H1 (cell line): ENCODE data around the gene ELP6. TPM values are rescaled to one million over a fixed set of nuclear protein-coding genes. Genes with fewer than 3 reads are reported as not detected.

Experiments used
- CTCF ChIA-PET: fragments of 300-600 bp; sonication (Branson Sonifier 250); formaldehyde crosslinking; loops from one replicate; lab custom pipeline; 2021; ENCODE audit not compliant: partially characterized antibody; lab: Charles Lee
- POLR2A ChIA-PET: fragments of 300-600 bp; sonication (Branson Sonifier 250); formaldehyde crosslinking; loops from one replicate; lab custom pipeline; 2021; ENCODE audit warnings: inconsistent platforms; ENCODE audit not compliant: partially characterized antibody; lab: Charles Lee
- DNase-seq, 2 experiments: peaks; one replicate each; pipeline versions ENCODE4 v3.0.0 to v3.0.0-alpha.2; 2010 to 2022; ENCODE audit warnings: low spot score in 2 of 2, low read depth in 1 of 2, mixed read lengths in 1 of 2
- FAIRE-seq: peaks from 2 replicates; lab custom pipeline; 2011; peaks lifted over from hg19 to GRCh38; lab: Jason Lieb, UNC
- H2AFZ ChIP-seq: 2 replicates; pipeline ENCODE4 v1.8.1; 2012; ENCODE audit warnings: low read length, inconsistent platforms
- H2AK5ac ChIP-seq: 2 replicates; pipeline ENCODE4 v1.6.1; 2013; ENCODE audit warnings: low read depth, low read length
- H2BK120ac ChIP-seq: replicated peaks from 2 replicates; pipeline ENCODE3; 2013; ENCODE audit warnings: low read depth, low read length, inconsistent platforms
- H2BK12ac ChIP-seq: 2 replicates; pipeline ENCODE4 v1.6.1; 2013; ENCODE audit warnings: low read depth, low read length
- H2BK15ac ChIP-seq: 2 replicates; pipeline ENCODE4 v1.6.1; 2013; ENCODE audit warnings: low read length
- H2BK20ac ChIP-seq: 2 replicates; pipeline ENCODE4 v1.6.1; 2013; ENCODE audit warnings: low read length
- H2BK5ac ChIP-seq: 2 replicates; pipeline ENCODE4 v1.6.1; 2013; ENCODE audit warnings: low read depth, low read length
- H3K14ac ChIP-seq: 2 replicates; pipeline ENCODE4 v1.6.1; 2013; ENCODE audit warnings: inconsistent platforms; ENCODE audit not compliant: insufficient read length
- H3K18ac ChIP-seq: 2 replicates; pipeline ENCODE4 v1.6.1; 2013; ENCODE audit warnings: low read length; ENCODE audit errors: extremely low read depth
- H3K23ac ChIP-seq: 2 replicates; pipeline ENCODE4 v1.6.1; 2013; ENCODE audit warnings: inconsistent platforms; ENCODE audit not compliant: insufficient read length
- H3K23me2 ChIP-seq: 2 replicates; pipeline ENCODE4 v1.6.1; 2013; ENCODE audit warnings: low read depth, low read length
- H3K27ac ChIP-seq: 2 replicates; pipeline ENCODE4 v1.6.1; 2011; ENCODE audit warnings: low read depth, low read length, inconsistent platforms
- H3K27me3 ChIP-seq, 4 experiments: replicated peaks in 1 of 4; 1 replicate in 1 of 4; 2 replicates in 3 of 4; pipeline versions ENCODE4 v1.6.1 to v1.8.1; 2011 to 2013; ENCODE audit warnings: low read length in 3 of 4, mild to moderate bottlenecking in 3 of 4, inconsistent platforms in 2 of 4, mixed read lengths in 2 of 4, moderate library complexity in 1 of 4; ENCODE audit not compliant: control insufficient read depth in 3 of 4, insufficient read depth in 3 of 4; ENCODE audit errors: extremely low read depth in 1 of 4
- H3K36me3 ChIP-seq, 4 experiments: 2 replicates each; pipeline versions ENCODE4 v1.6.1 to v1.8.1; 2011 to 2013; ENCODE audit warnings: mild to moderate bottlenecking in 4 of 4, low read length in 3 of 4, moderate library complexity in 2 of 4, control low read depth in 1 of 4, inconsistent platforms in 1 of 4; ENCODE audit not compliant: insufficient read depth in 4 of 4, control insufficient read depth in 2 of 4
- H3K4ac ChIP-seq: replicated peaks from 2 replicates; pipeline ENCODE3; 2013; ENCODE audit warnings: low read length, low read depth, mixed read lengths, inconsistent platforms; ENCODE audit not compliant: insufficient read length
- H3K4me1 ChIP-seq, 4 experiments: replicated peaks in 1 of 4; 1 replicate in 1 of 4; 2 replicates in 3 of 4; pipeline versions ENCODE4 v1.6.1 to v1.8.1; 2011 to 2013; ENCODE audit warnings: low read length in 3 of 4, inconsistent platforms in 2 of 4, mixed read lengths in 1 of 4; ENCODE audit not compliant: insufficient read depth in 4 of 4, control insufficient read depth in 3 of 4
- H3K4me2 ChIP-seq, 2 experiments: 2 replicates each; pipeline versions ENCODE4 v1.6.1 to v1.8.1; 2011 to 2013; ENCODE audit warnings: low read depth in 2 of 2, low read length in 2 of 2, control low read depth in 1 of 2, inconsistent platforms in 1 of 2, mild to moderate bottlenecking in 1 of 2; ENCODE audit not compliant: insufficient read depth in 1 of 2
- H3K4me3 ChIP-seq, 4 experiments: fragments of 200-600, 300-600 bp in 1 of 4; sonication (generic), shearing (Covaris generic), sonication (Bioruptor Twin) in 1 of 4; 2 replicates each; pipeline versions ENCODE4 v1.5.1 to v1.8.1; 2011 to 2016; ENCODE audit warnings: low read length in 4 of 4, low read depth in 3 of 4, control low read depth in 2 of 4, inconsistent platforms in 2 of 4, mild to moderate bottlenecking in 2 of 4, mixed read lengths in 1 of 4, moderate library complexity in 1 of 4; ENCODE audit not compliant: insufficient read depth in 2 of 4; ENCODE audit errors: extremely low read depth in 1 of 4
- H3K56ac ChIP-seq: replicated peaks from 2 replicates; pipeline ENCODE3; 2013; ENCODE audit warnings: low read depth, mild to moderate bottlenecking, mixed read lengths, low read length, inconsistent platforms; ENCODE audit not compliant: insufficient read length
- H3K79me1 ChIP-seq: 2 replicates; pipeline ENCODE4 v1.6.1; 2013; ENCODE audit warnings: low read depth, low read length, control low read depth
- H3K79me2 ChIP-seq, 2 experiments: 2 replicates each; pipeline versions ENCODE4 v1.6.1 to v1.8.1; 2012 to 2013; ENCODE audit warnings: low read length in 2 of 2, mild to moderate bottlenecking in 2 of 2, inconsistent platforms in 1 of 2; ENCODE audit not compliant: insufficient read depth in 2 of 2, control insufficient read depth in 1 of 2
- H3K9ac ChIP-seq, 4 experiments: replicated peaks in 1 of 4; 1 replicate in 1 of 4; 2 replicates in 3 of 4; pipeline versions ENCODE4 v1.6.1 to v1.8.1; 2011 to 2013; ENCODE audit warnings: low read depth in 3 of 4, low read length in 3 of 4, control low read depth in 2 of 4, mild to moderate bottlenecking in 2 of 4, moderate library complexity in 2 of 4, inconsistent platforms in 1 of 4; ENCODE audit errors: extremely low read depth in 1 of 4
- H3K9me3 ChIP-seq, 2 experiments: 2 replicates each; pipeline versions ENCODE4 v1.6.1 to v1.8.1; 2012 to 2013; ENCODE audit warnings: mild to moderate bottlenecking in 2 of 2, moderate library complexity in 2 of 2, control low read depth in 1 of 2, inconsistent platforms in 1 of 2, low read depth in 1 of 2, low read length in 1 of 2, mixed read lengths in 1 of 2; ENCODE audit not compliant: insufficient read depth in 2 of 2
- H4K20me1 ChIP-seq, 2 experiments: replicated peaks in 1 of 2; 2 replicates each; pipeline versions ENCODE3 to v1.8.1; 2011 to 2013; ENCODE audit warnings: inconsistent platforms in 2 of 2, low read length in 2 of 2, mild to moderate bottlenecking in 1 of 2; ENCODE audit not compliant: insufficient read depth in 2 of 2, control insufficient read depth in 1 of 2
- H4K5ac ChIP-seq: 2 replicates; pipeline ENCODE4 v1.6.1; 2013; ENCODE audit warnings: low read length, low read depth, mixed read lengths, inconsistent platforms; ENCODE audit not compliant: insufficient read length
- H4K8ac ChIP-seq: 2 replicates; pipeline ENCODE4 v1.8.0; 2013; ENCODE audit warnings: mild to moderate bottlenecking, moderate library complexity, low read length, inconsistent platforms; ENCODE audit not compliant: insufficient read depth; ENCODE audit errors: extremely low read depth
- H4K91ac ChIP-seq: replicated peaks from 2 replicates; pipeline ENCODE3; 2013; ENCODE audit warnings: low read length, mixed read lengths, inconsistent platforms; ENCODE audit not compliant: insufficient read length
- BACH1 ChIP-seq: IDR thresholded peaks from 2 replicates; pipeline ENCODE4 v1.6.1; 2012; ENCODE audit warnings: low read length, improper control_type of control experiment
- BRCA1 ChIP-seq: IDR thresholded peaks from 2 replicates; pipeline ENCODE4 v1.6.1; 2012; ENCODE audit warnings: low read depth, low read length, improper control_type of control experiment
- EGR1 ChIP-seq: IDR thresholded peaks from 2 replicates; pipeline ENCODE4 v1.6.1; 2011; ENCODE audit warnings: low read depth, low read length, borderline replicate concordance
- GABPA ChIP-seq: IDR thresholded peaks from 2 replicates; pipeline ENCODE4 v1.6.1; 2011; ENCODE audit warnings: mild to moderate bottlenecking, low read length, moderate library complexity, borderline replicate concordance; ENCODE audit not compliant: insufficient read depth
- RXRA ChIP-seq: IDR thresholded peaks from 2 replicates; pipeline ENCODE4 v1.6.1; 2011; ENCODE audit warnings: low read depth, mild to moderate bottlenecking, low read length, moderate library complexity; ENCODE audit not compliant: insufficient read depth
- SIX5 ChIP-seq: IDR thresholded peaks from 2 replicates; pipeline ENCODE4 v1.6.1; 2011; ENCODE audit warnings: mild to moderate bottlenecking, low read depth, low read length
- polyA plus RNA-seq, 7 experiments: library from polyadenylated mRNA; depleted of rRNA in 3 of 7; stranded (reverse) in 5 of 7; unstranded in 2 of 7; fragments of >200 nt in 5 of 7; fragments of 200-250 nt in 2 of 7; gene quantifications; 1 replicate in 5 of 7; 2 replicates in 1 of 7; 4 replicates in 1 of 7; pipeline versions ENCODE4 v1.2.1 to v1.2.3, GENCODE V29; 2011 to 2013; ENCODE audit warnings: missing spikeins in 2 of 7, mixed read lengths in 2 of 7
- total RNA-seq: library from RNA; stranded (reverse); fragmentation: NEBNext Ultra II Directional; extraction: Animal tissue kit (Norgen Biotek cat#: 25700); gene quantifications from 2 replicates; pipeline ENCODE4 v1.2.1, GENCODE V29; 2021

ELP6 gene
- total and polyA plus RNA-seq, 2 of the 8 experiments (the other 6 are each of a cell fraction or from before 2014, with no cell fraction given) = 51.1 to 78.7 TPM

DNA sequence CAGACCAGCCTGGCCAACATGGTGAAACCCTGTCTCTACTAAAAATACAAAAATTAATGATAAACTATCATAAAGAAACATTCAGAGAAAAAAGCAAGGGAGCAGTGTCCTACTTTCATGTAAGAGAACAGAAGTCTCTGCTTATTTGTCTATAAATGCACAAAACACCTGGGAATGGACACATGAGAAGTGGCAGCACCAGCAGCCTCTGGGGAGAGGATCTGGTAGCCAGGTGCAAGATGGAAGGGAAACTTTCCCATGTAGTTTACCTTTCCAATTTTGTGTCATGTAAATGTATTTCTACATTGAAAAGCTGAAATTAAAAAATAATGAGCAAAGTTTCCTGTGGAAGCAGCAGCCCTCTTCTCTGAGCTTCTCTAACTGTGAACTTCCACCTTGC lies 56.5 kb downstream of the ELP6 start:
- 0 out of 7 replicates have a peak, but pooled peaks cover 0 to 2% (median 0%) of the 10 kb centered on the region in 4 experiments for H3K4me1 ChIP-seq
- TF ChIP-seq RXRA (no peak), BRCA1 (no peak), SIX5 (no peak), GABPA (no peak), BACH1 (no peak), EGR1 (no peak)
- no peak overlapping the region for H2BK5ac ChIP-seq
- no peak overlapping the region for H3K14ac ChIP-seq
- no peak overlapping the region for H2BK12ac ChIP-seq
- ChIA-PET POLR2A (interaction anchor here (0.6 to 2.3 kb wide), 5 partner anchors 12 to 1167 kb away, joined by 3 to 6 read pairs (median 3); no protein-coding TSS in a partner anchor), CTCF (interaction anchor here (0.6 to 1.3 kb wide), 6 partner anchors 15 to 1261 kb away, joined by 3 to 7 read pairs (median 3); no protein-coding TSS in a partner anchor)
- no peak overlapping the region for H2AK5ac ChIP-seq
- DNase-seq (no peak), FAIRE-seq (no peak)
- H3K79me1 ChIP-seq = peaks cover 6% of the 10 kb centered on the region
- H3K36me3 ChIP-seq = no peaks in the 10 kb centered on the region
- no peak overlapping the region for H3K4me3 ChIP-seq
- no peaks in the 10 kb centered on the region for H3K23me2 ChIP-seq
- no peak overlapping the region for H3K4ac ChIP-seq
- H3K79me2 ChIP-seq = peaks cover 9 to 78% of the 10 kb centered on the region in 2 experiments
- no peak overlapping the region for H4K5ac ChIP-seq
- no peak overlapping the region for H3K56ac ChIP-seq
- no peaks in the 10 kb centered on the region for H3K27me3 ChIP-seq
- H4K91ac ChIP-seq = no peak overlapping the region
- no peak overlapping the region for H3K9ac ChIP-seq
- H3K4me2 ChIP-seq = no peak overlapping the region
- no peak overlapping the region for H2BK120ac ChIP-seq
- H4K20me1 ChIP-seq = peaks cover 0 to 7% of the 10 kb centered on the region in 2 experiments
- no peaks in the 10 kb centered on the region for H3K9me3 ChIP-seq
- H4K8ac ChIP-seq = no peak overlapping the region
- H3K27ac ChIP-seq = no peak overlapping the region
- H3K18ac ChIP-seq = no peak overlapping the region
- H3K23ac ChIP-seq = no peak overlapping the region
- no peak overlapping the region for H2AFZ ChIP-seq
- no peak overlapping the region for H2BK15ac ChIP-seq
- H2BK20ac ChIP-seq = no peak overlapping the region
